ENCODE measurements around the gene RHOT2. TPM values are rescaled to one million over a fixed set of nuclear protein-coding genes. Genes with fewer than 3 reads are reported as not detected.

The RHOT2 gene
- total and polyA plus RNA-seq, 10 of the 15 experiments (the other 5 are each of a cell fraction or from before 2014, with no cell fraction given), result 3.7 to 174 (median 69.8) TPM

- TF ChIP-seq SKIL (IDR thresholded peaks at IDR 0.05; ENCODE audit: low read depth, poor library complexity, severe bottlenecking), result no peak
- no peak for TF ChIP-seq RB1 (IDR thresholded peaks at IDR 0.05; ENCODE audit: borderline replicate concordance)
- no peak for TF ChIP-seq ZBTB40 (IDR thresholded peaks at IDR 0.05; ENCODE audit: borderline replicate concordance)
- no peak for TF ChIP-seq ZNF592 (IDR thresholded peaks at IDR 0.05)
Measured at GRCh38 chr16:644556-644955, 23.4 kb upstream of the RHOT2 start (continued).

All from GM12878 (cell line).